Retinal pigment epithelial cell (primary cell): ENCODE data around the gene BANK1.
"Not testable (repeated sequence)": the region's sequence is repeated elsewhere in the genome, so short reads cannot be mapped to it uniquely, and the experiment has no call there.

Experiments
- DNase-seq: peaks from one replicate; pipeline ENCODE4 v3.0.0-alpha.2; 2010; ENCODE audit warnings: low read depth
- H3K4me3 ChIP-seq: 2 replicates; pipeline ENCODE4 v1.5.1; 2011; ENCODE audit warnings: mild to moderate bottlenecking, low read length, control low read depth, moderate library complexity
- CTCF ChIP-seq: conservative IDR thresholded peaks from 2 replicates; pipeline ENCODE4 v1.5.1; 2011; ENCODE audit warnings: low read depth, low read length, control low read depth, inconsistent platforms

Gene BANK1

GRCh38 chr4:101864660-101865059 lies 74.1 kb downstream of the BANK1 start:
- no peak for TF ChIP-seq CTCF
- no peak for DNase-seq
- no peak overlapping the region for H3K4me3 ChIP-seq

- TF ChIP-seq CTCF, result no peak
- H3K4me3 ChIP-seq, result no peak overlapping the region
- peak; percentile 34 for DNase-seq
Measured at GRCh38 chr4:101865501-101866062, 75.1 kb downstream of the BANK1 start.

GRCh38 chr4:101870874-101871273 lies 80.3 kb downstream of the BANK1 start:
- TF ChIP-seq CTCF, result no peak
- no peak overlapping the region for H3K4me3 ChIP-seq
- DNase-seq, result no peak

- no peak overlapping the region for H3K4me3 ChIP-seq
- no peak for TF ChIP-seq CTCF
- DNase-seq, result no peak
Measured at GRCh38 chr4:101871962-101872676, 81.6 kb downstream of the BANK1 start.

GRCh38 chr4:101885574-101885973 lies 95.0 kb downstream of the BANK1 start:
- H3K4me3 ChIP-seq, result no peak overlapping the region
- no peak for DNase-seq
- TF ChIP-seq CTCF, result no peak

GRCh38 chr4:101886826-101887225 lies 96.3 kb downstream of the BANK1 start:
- no peak overlapping the region for H3K4me3 ChIP-seq
- TF ChIP-seq CTCF, result no peak
- DNase-seq, result no peak

GRCh38 chr4:101888472-101888871 lies 97.9 kb downstream of the BANK1 start:
- no peak for TF ChIP-seq CTCF
- no peak overlapping the region for H3K4me3 ChIP-seq
- no peak for DNase-seq

GRCh38 chr4:101905527-101905926 lies 115.0 kb downstream of the BANK1 start:
- not testable (repeated sequence) for DNase-seq, H3K4me3 ChIP-seq
